ENCODE data around the gene ZNF239.

DNA sequence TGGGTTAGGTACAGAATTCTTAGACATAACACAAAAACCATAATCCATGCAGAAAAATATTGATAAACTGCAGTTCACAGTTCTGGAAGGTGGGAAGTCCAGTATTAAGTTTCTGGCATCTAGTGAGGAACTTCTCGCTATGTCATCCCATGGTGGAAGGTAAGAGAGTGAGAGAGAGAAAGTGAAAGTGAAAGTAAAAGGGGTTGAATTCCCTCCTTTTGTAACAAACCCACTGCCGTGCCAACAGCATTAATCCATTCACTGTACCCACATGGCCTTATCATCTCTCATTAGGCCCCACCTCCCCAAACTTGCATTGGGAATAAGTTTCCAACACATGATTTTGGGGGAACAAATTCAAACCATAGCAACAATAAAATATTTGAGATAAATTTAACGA lies 48.9 kb upstream of the ZNF239 start:
- TF ChIP-seq, protein P1, sequence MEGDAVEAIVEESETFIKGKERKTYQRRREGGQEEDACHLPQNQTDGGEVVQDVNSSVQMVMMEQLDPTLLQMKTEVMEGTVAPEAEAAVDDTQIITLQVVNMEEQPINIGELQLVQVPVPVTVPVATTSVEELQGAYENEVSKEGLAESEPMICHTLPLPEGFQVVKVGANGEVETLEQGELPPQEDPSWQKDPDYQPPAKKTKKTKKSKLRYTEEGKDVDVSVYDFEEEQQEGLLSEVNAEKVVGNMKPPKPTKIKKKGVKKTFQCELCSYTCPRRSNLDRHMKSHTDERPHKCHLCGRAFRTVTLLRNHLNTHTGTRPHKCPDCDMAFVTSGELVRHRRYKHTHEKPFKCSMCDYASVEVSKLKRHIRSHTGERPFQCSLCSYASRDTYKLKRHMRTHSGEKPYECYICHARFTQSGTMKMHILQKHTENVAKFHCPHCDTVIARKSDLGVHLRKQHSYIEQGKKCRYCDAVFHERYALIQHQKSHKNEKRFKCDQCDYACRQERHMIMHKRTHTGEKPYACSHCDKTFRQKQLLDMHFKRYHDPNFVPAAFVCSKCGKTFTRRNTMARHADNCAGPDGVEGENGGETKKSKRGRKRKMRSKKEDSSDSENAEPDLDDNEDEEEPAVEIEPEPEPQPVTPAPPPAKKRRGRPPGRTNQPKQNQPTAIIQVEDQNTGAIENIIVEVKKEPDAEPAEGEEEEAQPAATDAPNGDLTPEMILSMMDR (conservative IDR thresholded peaks at IDR 0.05; ENCODE audit: low read length), result no peak
- no peak for TF ChIP-seq EZH2phosphoT487 (IDR thresholded peaks at IDR 0.05; ENCODE audit: borderline replicate concordance)

Data from Loucy (cell line).